HG03520 (cell line): ENCODE measurements around the gene RPUSD1.
A peak's percentile ranks its signal among the peaks of the same experiment; 100 is the strongest.
"Not testable (repeated sequence)": the region's sequence is repeated elsewhere in the genome, so short reads cannot be mapped to it uniquely, and the experiment has no call there.

Experiments
- ATAC-seq: cut with Tn5 transposase; IDR thresholded peaks from one replicate; pipeline ENCODE4 v1.9.1; 2021; ENCODE audit warnings: mild to moderate bottlenecking, moderate library complexity; ENCODE audit not compliant: unreplicated experiment

Gene RPUSD1, protein sequence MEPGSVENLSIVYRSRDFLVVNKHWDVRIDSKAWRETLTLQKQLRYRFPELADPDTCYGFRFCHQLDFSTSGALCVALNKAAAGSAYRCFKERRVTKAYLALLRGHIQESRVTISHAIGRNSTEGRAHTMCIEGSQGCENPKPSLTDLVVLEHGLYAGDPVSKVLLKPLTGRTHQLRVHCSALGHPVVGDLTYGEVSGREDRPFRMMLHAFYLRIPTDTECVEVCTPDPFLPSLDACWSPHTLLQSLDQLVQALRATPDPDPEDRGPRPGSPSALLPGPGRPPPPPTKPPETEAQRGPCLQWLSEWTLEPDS

DNA sequence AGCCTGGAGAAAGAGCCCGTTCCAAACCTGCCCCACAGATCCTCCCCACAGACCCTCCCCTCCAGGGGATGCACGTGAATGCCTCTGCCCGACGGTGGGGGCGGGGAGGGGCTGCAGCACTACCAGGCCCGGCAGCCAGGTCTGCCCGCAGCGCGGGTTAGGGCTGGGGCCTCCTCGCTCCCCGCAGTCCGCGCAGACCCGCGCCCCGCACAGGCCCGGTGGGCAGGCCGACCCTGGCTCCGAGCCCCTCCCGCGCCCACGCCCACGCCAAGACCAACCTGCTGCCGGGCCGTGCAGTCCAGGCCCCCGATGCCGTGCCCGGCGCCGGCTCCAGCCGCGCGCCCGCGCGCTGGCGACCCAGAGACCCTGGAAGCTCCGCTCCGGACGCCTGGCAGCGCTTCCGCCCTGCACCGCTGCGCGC, at the start of gene RPUSD1:
Gene RPUSD1 (minus strand): TSS at position 404 of the 421 bp plus-strand sequence. CDS start 644 bp downstream, outside the sequence.
- peak; percentile 13 for ATAC-seq

DNA sequence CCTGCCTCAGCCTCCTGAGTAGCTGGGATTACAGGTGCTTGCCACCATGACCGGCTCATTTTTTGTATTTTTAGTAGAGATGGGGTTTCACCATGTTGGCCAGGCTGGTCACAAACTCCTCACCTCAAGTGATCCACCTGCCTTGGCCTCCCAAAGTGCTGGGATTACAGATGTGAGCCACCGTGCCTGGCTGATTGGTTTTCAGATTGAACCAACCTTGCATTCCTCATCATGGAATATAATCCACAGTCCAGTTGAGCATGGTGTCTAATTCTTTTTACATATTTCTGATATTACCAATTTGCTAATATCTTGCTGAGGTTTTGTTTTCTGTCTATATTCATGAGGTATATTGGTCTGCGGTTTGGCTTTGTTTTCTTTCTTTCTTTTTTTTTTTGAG, 48.6 kb upstream of the RPUSD1 start:
- ATAC-seq, result not testable (repeated sequence)

DNA sequence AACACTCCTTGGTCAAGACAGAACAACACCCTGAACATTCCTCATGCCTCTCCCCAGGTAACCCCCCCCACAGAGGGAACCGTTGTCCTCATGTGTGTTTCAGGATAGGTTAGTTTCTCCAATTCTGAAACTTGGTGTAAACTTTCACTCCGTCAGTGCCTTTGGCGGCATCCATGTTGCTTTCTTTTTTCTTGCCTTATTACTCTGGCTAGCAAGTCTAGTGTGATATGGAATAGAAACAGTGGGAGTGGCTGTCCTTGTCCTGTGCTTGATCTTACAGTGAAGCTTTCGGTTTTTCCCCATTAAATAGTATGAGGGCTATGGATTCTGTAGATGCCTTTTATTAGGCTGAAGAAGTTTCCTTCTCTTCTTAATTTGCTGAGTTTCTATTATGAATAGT, 48.0 kb upstream of the RPUSD1 start:
- ATAC-seq, result no peak

DNA sequence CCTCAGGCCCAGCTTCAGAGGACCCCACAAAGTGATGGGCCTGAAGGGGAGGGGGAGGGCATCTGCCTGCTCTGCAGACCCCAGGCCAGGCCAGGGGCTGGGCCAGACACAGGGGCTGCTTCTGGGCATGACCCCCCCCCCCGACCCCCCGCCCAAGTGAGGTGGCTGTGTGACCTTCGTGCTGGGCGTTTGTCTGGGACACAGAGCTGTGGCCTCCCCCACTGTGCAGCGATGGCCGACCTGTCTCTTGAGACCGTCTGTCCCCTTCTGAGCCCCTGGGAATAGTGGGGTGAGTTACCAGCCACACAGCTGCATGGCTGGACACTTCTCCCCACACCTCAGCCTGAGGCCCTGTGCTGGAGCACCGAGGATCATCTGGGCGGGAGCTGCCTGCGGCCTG, 47.2 kb upstream of the RPUSD1 start:
- no peak for ATAC-seq

DNA sequence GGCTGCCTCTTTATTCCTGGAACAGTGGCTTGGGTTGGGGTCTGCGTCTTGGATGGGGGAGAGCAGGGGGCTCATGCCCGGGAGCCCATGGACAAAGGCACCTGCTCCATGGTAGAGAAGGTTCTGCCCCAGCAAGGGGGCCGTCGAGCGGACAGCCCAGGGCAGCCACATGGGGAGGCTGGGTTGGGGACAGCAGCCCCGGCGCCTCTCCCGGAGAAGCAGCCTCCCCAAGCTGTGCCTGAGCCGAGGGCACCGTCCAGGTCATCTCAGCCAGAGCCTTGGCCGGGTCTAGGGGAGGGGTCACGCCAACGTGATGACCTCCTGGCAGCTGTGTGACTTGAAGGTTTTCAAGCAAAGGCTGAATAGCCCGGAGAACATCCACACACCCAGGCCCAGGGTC, 45.2 kb upstream of the RPUSD1 start:
- ATAC-seq, result no peak

DNA sequence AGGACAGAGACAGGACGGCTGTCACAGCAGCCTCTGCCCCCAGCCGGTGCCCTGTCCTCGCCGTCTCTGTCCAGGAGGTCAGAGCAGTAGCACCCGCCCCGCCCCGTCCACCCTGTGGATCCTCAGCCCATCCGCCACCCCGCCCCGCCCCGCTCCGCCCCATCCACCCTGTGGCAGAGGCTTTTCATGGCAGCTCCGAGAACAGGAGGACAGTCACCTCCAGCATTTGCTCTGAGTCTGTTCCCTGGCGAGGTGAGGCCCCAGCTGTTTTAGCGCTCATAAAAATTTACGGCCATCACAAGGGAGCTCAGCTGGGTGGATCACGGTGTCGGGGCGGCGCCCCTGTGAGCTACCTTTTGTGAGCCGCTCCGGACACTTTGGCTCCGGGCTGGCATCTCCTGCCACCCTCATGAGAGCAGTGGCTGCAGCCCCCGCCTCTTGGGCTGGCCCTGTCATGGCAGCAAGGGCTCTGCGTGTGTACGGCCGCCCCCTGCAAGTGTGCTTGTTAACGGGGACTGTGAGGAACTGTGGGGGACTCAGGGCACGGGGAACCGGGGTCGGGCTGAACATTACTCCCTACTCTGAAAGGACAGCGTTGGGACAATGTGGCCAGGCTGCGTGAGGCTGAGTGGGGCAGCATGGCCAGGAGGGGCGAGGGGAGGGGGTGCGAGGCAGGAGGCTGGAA, 44.6 kb upstream of the RPUSD1 start:
- no peak for ATAC-seq

DNA sequence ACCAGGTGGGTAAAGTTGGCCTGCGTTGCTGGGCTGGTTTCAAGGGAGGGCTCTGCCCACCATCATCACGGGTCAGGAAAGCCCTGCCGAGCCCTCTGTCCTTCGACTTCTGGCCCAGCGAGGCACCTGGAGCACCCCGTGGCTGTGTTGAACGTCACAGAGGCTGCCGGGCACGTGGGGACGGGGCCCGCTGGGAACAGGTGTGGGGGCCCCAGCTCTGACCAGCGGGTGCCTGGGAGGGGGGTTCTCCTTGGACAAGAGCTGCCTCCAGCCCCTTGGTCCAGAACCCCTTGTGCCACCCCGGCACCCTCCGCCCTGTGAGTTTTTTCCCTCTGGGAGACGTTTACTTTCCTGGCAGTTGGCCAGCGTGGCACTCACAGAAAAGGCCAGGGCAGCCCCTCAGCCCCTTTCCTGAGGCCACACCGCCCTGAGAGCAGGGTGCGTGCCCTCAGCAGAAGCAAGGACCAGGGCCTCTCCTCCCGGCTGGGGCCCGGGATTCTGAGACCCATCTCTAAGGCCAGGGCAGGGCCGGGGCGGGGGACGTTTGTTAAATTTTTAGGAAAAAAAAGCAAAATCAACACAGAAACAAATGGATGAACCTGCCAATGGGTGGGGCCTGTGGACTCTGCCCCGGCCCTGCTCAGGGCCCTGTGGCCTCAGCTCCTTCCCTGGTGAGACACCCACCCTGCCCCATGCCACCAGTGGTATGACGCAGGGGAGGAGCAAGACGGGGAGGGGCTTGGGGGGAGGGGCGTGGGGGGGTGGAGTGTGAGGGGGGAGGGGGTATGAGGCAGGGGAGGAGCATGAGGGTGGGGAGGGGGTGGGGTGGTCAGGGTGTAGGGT, 43.6 kb upstream of the RPUSD1 start:
- no peak for ATAC-seq

DNA sequence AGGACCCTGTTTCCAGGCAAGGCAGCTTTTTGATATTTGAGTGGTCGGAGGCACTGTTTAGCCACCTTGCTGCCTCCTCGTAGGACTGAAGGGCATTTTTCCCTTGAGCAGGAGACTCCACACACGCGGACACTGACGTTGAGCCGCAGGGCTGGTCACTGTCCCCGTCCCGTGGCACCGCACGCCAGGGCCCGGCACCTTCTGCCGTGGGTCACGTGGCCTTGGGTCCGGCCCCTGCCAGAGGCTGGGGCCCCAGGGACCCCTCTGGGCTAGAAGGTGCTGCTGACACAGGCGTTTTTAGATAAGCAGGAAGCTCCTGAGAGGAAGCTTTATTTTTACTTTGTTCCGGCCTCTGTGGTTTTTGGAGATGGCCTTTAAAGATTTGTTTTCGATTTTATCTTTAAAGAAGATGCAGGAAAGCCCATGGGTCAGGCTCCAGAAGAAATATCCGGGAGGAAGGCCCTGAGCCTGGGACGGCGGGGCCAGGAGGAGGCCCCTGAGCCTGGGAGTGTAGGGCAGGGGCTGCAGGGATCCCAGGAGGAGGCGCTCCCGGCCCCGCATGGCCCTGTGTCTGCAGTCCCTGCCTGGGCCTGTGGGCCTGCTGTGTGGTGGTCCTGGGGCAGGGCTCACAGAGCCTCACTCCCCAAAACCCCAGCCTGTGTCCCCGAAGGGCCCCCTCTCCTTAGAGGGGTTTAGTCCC, 42.8 kb upstream of the RPUSD1 start:
- ATAC-seq, result no peak

DNA sequence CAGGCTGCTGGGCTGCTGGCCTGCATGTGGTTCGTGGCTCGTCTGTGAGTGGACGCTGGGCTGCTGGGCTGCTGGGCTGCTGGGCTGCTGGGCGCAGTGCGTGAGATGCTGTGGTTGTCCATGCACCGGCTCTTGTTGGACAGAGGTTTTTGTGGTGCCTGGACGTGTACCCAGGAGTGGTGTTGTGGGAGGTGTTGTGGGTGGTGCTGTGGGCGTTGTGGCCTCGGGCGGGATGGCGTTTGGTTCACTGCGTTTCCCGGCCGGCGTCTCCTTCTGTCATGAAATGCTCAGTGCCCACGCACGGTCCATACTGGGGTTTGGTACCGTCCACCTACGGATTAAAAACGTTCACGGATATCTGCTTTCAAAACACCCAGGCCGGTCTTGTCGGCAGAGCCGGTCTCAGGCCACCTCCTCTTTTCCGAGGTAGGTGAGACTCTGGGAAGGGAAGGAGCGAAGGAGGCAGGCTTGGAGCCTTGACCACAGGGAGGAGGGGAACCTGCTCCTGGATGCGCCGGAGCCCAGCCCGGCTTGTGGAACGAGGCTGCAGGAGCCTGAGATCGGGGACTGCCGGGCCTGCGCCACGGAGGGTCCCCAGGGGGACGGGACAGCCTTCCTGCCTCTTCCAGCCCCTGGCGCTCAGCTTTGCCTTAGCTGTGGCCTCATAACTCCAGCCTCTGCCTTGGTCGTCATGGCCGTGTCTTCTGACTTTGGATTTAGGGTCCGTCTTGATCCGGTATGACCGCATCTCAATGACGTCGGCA, 42.1 kb upstream of the RPUSD1 start:
- ATAC-seq, result no peak

DNA sequence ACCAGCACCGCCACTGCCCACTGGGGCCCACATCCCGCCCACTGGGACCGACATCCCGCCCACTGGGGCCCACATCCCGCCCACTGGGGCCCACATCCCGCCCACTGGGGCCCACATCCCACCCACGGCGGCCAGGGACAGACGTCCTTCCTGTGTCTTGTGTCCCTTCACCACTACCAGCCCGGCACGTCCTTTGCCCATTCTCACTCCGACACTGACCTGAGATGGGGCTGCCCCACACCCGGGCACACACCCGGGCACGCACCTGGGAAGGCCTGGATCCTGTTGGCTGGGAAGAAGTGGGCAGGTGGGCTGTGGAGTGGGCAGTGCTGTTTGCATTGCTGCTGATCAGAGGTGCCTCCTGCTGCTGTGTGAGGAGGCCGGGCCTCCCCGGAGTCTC, 40.7 kb upstream of the RPUSD1 start:
- ATAC-seq, result no peak

DNA sequence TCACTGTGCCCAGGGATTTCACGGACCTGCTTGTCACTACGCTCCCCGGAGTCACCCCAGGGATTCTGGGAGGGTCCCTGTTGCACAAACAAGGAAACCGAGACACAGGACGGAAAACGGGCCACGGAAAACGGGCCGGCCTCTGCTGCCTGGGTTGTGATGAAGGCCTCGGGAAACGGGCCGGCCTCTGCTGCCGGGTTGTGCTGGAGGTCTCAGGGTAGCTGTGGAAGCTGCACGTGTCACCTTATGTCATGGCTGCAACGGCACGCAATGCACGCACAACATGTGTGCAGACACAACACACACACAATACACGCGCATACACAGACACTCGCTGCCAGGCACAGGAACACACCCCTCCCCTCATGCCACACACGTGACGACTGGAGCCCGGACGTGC, 39.3 kb upstream of the RPUSD1 start:
- ATAC-seq, result no peak

DNA sequence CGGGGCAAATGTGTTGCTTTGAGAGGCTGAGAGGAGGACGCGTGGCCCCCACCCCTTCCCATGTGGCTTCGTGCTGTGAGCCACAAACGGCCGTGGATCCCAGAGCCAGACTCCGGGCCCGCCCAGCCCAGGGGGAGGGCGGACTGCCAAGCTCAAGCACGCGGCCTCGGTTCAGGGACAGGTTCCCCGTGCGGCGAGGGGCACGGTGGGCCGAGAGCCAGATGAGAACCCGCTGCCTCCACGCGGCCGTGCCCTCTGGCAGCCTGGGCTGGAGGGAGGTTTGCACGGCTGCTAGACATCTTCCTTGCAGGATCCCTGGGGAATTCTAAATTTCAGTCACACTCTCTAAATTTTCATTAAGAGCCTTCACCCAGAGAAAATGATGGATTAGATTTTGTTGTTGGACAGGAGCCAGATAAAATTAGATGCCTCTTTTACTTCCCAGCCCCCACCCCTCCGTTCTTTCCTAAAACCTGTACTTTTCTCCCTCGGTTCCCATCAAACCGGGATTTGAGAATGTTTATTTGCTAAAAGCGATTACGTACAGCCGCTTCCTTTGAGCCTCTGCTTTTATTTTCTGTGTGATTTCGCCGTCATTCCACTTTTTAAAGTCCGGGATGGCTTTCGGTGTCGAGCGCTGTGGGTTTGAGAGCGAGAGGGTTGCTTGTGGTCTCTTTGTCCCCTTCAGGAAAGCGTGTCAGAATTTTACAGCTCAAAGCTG, 37.3 kb upstream of the RPUSD1 start:
- no peak for ATAC-seq

DNA sequence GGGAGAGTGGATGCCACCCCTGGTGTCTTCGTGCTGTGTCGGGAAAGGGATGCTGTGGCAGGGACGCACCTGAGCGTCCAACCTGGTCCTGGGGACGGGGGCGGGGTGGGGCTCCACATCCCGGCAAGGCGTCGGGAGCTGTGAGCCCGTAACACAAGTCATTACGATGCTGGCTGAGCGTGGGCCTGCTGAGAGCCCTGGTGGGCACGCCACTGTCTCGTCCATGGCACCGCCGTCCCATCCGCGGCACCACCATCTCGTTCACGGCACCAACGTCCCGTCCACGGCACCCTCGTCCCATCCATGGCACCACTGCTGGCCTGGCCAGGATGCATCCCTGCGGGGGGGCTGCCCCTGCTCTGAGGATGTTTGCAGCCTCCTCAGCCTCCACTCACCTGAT, 36.4 kb upstream of the RPUSD1 start:
- no peak for ATAC-seq

DNA sequence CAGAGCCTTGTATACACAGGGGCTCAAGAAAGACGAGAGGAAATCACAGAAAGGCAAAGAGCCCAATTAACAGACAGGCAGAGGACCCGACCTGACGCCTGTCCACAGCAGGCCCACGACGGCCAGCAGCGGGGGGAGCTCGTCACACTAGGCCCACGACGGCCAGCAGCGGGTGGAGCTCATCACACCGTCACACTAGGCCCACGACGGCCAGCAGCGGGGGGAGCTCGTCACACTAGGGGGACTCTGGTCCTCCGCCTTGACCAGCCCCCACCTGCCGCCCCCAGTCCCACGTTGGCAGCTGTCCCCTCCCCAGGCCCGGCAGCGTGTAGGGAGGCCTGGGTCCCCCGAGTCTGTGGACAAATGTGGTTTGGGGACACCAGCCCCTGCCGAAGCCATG, 36.0 kb upstream of the RPUSD1 start:
- ATAC-seq, result no peak

DNA sequence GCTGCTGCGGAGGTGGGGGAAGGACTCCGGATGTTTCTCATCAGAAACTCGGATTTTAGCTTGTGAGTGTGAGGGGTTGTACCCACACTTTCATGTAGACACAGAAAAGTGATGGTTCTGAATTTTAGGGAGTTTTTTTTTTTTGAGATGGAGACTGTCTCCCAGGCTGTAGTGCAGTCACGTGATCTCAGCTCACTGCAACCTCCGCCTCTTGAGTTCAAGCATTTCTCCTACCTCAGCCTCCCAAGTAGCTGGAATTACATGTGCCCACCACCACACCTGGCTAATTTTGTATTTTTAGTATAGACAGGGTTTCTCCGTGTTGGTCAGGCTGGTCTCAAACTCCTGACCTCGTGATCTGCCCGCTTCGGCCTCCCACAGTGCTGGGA, 34.7 kb upstream of the RPUSD1 start:
- no peak for ATAC-seq

DNA sequence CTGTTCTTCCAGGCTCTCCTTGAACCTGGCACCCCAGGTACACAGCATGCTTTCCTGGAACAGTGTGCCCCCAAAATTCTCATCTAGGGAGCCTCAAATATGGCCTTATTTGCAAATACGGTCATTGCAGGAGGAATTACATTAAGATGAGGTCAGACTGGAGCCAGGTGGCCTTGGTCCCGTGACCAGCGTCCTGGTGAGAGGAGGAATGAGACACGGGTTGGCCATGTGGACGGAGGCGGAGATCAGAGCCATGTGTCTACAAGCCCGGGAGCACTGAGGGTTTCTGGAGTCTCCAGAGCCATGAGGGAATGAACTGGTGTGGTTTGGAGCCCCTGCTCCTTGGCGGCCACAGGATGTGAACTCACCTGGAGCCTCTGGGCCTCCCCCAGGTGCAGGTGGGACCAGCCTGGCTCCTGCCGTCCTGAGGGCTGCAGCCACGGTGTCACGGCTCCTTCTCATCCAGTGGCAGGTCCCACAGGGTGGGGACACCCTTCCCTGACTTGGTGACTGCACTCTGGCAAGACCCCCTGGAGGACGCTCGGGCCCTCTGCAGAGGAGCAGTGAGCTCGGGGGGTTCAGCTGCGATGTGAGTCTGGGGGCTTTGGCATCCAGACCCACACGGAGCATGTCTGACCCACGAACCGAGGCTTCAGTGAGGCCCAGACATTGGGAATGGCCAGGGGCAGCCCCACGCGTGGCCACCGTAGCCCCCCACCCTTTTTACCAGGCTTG, 34.2 kb upstream of the RPUSD1 start:
- no peak for ATAC-seq

DNA sequence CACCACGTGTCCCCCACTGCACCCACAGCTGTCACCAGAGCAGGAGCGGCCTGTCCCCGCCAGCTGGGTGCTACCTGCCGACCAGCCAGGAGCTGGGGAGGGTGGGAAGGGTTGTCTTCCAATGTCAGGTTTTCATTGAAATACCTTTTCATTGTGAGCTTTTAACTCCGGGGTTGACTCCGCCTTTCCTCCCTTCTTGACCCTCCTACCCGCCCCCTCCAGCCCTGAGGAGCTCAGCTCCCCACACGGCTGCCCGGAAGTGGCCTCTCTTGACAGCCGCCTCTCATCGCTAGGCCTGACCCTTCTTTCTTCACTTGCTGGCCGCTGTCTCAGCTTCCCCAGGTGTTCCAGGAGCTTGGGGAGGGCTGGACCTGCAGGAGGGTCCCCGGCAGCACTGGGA, 33.6 kb upstream of the RPUSD1 start:
- ATAC-seq, result no peak

DNA sequence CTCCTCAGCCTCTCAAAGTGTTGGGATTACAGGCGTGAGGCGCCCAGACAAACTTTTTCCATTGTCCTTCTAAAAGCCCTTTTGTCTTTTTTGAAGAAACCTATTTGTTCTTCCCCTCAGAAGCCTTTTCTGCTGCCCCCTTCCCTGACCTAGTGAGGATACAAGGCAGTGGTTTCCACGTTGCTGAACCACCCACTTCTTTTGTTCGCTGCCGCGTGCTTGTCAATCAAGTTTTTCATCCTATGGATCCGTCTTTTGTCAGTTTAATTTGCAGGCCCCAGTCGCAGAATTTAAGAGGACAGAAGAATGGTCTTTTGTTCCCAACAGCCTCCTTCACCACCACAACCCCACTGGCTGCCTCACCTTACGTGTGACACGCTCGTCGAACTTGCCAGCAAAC, 32.6 kb upstream of the RPUSD1 start:
- ATAC-seq, result no peak

DNA sequence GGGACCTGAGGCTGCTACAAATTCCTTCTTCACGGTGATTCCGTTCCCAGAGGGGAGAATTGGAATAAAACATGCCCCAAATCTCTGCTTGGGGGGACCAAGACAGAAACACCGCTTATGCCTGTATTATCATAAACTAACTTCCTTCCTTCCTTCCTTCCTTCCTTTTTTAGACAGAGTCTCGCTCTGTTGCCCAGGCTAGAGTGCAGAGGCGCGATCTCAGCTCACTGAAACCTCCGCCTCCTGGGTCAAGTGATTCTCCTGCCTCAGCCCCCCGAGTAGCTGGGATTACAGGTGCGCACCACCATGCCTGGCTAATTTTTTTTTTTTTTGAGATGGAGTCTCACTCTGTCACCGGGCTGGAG, 31.8 kb upstream of the RPUSD1 start:
- ATAC-seq, result not testable (repeated sequence)
